ENCODE data around the gene SENP3.

DNA sequence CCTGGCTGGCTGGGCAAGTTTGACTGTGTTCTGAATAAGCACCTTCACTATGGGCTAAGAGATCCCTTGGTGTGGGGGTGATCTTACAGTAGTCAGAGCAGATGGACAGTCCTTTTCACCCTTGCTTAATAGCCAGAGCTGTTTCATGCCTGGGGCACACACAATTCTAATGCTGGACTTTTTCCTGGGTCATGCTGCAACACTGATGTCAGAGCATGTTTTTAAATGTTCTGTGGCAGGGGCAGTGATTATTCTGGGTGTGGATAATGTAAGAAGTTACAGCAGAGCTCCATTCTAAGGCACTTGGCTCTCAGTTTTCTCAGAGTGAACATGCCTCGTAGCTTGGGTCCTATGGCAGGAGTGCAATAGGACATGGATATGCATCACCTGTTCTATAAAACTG is 13.8 kb downstream of the SENP3 start:
- no peak for TF ChIP-seq POLR2AphosphoS5 (IDR thresholded peaks at IDR 0.05; ENCODE audit: low read depth, low read length)
- TF ChIP-seq TAF1 (IDR thresholded peaks at IDR 0.05; ENCODE audit: borderline replicate concordance, insufficient read depth, low read length) = no peak
- TF ChIP-seq FOXP2 (optimal IDR thresholded peaks at IDR 0.05; ENCODE audit: borderline replicate concordance, extremely low read depth, extremely low read length, insufficient read depth) = no peak
- TF ChIP-seq, protein P1, sequence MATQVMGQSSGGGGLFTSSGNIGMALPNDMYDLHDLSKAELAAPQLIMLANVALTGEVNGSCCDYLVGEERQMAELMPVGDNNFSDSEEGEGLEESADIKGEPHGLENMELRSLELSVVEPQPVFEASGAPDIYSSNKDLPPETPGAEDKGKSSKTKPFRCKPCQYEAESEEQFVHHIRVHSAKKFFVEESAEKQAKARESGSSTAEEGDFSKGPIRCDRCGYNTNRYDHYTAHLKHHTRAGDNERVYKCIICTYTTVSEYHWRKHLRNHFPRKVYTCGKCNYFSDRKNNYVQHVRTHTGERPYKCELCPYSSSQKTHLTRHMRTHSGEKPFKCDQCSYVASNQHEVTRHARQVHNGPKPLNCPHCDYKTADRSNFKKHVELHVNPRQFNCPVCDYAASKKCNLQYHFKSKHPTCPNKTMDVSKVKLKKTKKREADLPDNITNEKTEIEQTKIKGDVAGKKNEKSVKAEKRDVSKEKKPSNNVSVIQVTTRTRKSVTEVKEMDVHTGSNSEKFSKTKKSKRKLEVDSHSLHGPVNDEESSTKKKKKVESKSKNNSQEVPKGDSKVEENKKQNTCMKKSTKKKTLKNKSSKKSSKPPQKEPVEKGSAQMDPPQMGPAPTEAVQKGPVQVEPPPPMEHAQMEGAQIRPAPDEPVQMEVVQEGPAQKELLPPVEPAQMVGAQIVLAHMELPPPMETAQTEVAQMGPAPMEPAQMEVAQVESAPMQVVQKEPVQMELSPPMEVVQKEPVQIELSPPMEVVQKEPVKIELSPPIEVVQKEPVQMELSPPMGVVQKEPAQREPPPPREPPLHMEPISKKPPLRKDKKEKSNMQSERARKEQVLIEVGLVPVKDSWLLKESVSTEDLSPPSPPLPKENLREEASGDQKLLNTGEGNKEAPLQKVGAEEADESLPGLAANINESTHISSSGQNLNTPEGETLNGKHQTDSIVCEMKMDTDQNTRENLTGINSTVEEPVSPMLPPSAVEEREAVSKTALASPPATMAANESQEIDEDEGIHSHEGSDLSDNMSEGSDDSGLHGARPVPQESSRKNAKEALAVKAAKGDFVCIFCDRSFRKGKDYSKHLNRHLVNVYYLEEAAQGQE (IDR thresholded peaks at IDR 0.05; ENCODE audit: insufficient read depth in 1 of 2, low read depth in 2 of 2, low read length in 2 of 2) = no peak

All from PFSK-1 (cell line).